Spleen (tissue), 13 donors: ENCODE data around the gene IL20. TPM values are rescaled to one million over a fixed set of nuclear protein-coding genes. Genes with fewer than 3 reads are reported as not detected.

Experiments
- DNase-seq: peaks from one replicate; pipeline ENCODE4 v3.0.0-alpha.2; 2020
- H3K27ac ChIP-seq, 8 donors: fragments of 200-600 bp; sonication (generic) in 7 of 8; 1 replicate in 4 of 8; 2 replicates in 4 of 8; pipeline versions ENCODE4 v1.5.0 to v1.8.0; 2016 to 2021; ENCODE audit warnings: inconsistent platforms in 4 of 8, mild to moderate bottlenecking in 4 of 8, moderate library complexity in 1 of 8
- H3K27me3 ChIP-seq, 7 donors: fragments of 200-600 bp; sonication (generic) in 6 of 7; replicated peaks in 1 of 7; 1 replicate in 4 of 7; 2 replicates in 3 of 7; pipeline versions ENCODE4 v1.5.0 to v1.8.0; 2016 to 2021; ENCODE audit warnings: inconsistent platforms in 3 of 7, mild to moderate bottlenecking in 1 of 7
- H3K36me3 ChIP-seq, 6 donors: fragments of 200-600 bp; sonication (generic) in 5 of 6; 1 replicate in 4 of 6; 2 replicates in 2 of 6; pipeline versions ENCODE4 v1.5.0 to v1.8.0; 2016 to 2021; ENCODE audit warnings: inconsistent platforms in 2 of 6
- H3K4me1 ChIP-seq, 6 donors: fragments of 200-600 bp; sonication (generic) in 5 of 6; 1 replicate in 3 of 6; 2 replicates in 3 of 6; pipeline versions ENCODE4 v1.5.0 to v1.8.0; 2016 to 2021; ENCODE audit warnings: inconsistent platforms in 3 of 6
- H3K4me3 ChIP-seq, 8 donors: fragments of 200-600 bp; sonication (generic) in 7 of 8; 1 replicate in 4 of 8; 2 replicates in 4 of 8; pipeline versions ENCODE4 v1.5.0 to v1.8.0; 2016 to 2021; ENCODE audit warnings: inconsistent platforms in 4 of 8, mild to moderate bottlenecking in 4 of 8, moderate library complexity in 2 of 8
- H3K9me3 ChIP-seq, 8 donors: fragments of 200-600 bp; sonication (generic) in 7 of 8; 1 replicate in 4 of 8; 2 replicates in 4 of 8; pipeline versions ENCODE4 v1.5.0 to v1.8.0; 2016 to 2021; ENCODE audit warnings: inconsistent platforms in 4 of 8
- POLR2A ChIP-seq, 3 donors: fragments of 450-650 bp; IDR thresholded peaks; one replicate each; pipeline ENCODE4 v1.5.1; 2017; ENCODE audit warnings: antibody characterized with exemption in 3 of 3, mild to moderate bottlenecking in 1 of 3
- POLR2AphosphoS5 ChIP-seq, 3 donors: sonication (generic); formaldehyde crosslinking; IDR thresholded peaks; one replicate each; pipeline ENCODE4 v1.5.1; 2017; ENCODE audit warnings: antibody characterized with exemption in 3 of 3
- WGBS, 5 donors: extraction: QIAGEN DNeasy Blood & Tissue Kit in 3 of 5; methylation state at CpG; one replicate each; pipeline versions ENCODE4 v1.1.5 to v1.1.7; 2013 to 2018; 5-methylcytosine and 5-hydroxymethylcytosine counted together
- intact Hi-C: fragments of 100-400 bp; cut with DNase I; formaldehyde crosslinking; loops from one replicate; pipeline ENCODE4 v1.15.0; 2023; ENCODE audit warnings: low total_unique reads
- long read RNA-seq, 2 donors: transcript quantifications; one replicate each; lab custom pipeline, GENCODE V29; 2026
- polyA plus RNA-seq, 3 donors: library from polyadenylated mRNA; stranded (reverse); fragments of 200-250 nt; gene quantifications; one replicate each; pipeline ENCODE4 v1.2.1, GENCODE V29; 2013
- total RNA-seq, 7 donors: library from RNA; depleted of rRNA in 3 of 7; stranded (reverse); fragments of >200 nt in 3 of 7; fragmentation: NEBNext Ultra II Directional in 4 of 7; extraction: Animal tissue kit (Norgen Biotek cat#: 25700) in 4 of 7; gene quantifications; one replicate each; pipeline versions ENCODE4 v1.1.0 to v1.2.1, GENCODE V29; 2016 to 2021
- TF ChIP-seq, protein P1 (sequence below), 11 experiments: fragments of 200-600 bp in 7 of 11; fragments of 450-650 bp in 4 of 11; sonication (generic) in 4 of 11; IDR thresholded peaks in 8 of 11; conservative IDR thresholded peaks in 3 of 11; 1 replicate in 7 of 11; 2 replicates in 4 of 11; pipeline versions ENCODE4 v1.4.0 to v1.8.0; 2016 to 2021; ENCODE audit warnings: antibody characterized with exemption in 11 of 11, inconsistent platforms in 4 of 11, mild to moderate bottlenecking in 1 of 11
- donor health status: healthy with polysubstance abuse.
- donor health status: DM: no; HTN: no; CAD: no; lungs with moderate emphysema.
- donor health status: DM: no; HTN: no; CAD: no.
- donor health status: Bipolar disorder and iron deficiency.
- donor health status: healthy.
- donor health status: DM: no; HTN: no; CAD: no.
- donor health status: DM: yes; HTN: yes; CAD: no.

IL20 gene, protein sequence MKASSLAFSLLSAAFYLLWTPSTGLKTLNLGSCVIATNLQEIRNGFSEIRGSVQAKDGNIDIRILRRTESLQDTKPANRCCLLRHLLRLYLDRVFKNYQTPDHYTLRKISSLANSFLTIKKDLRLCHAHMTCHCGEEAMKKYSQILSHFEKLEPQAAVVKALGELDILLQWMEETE
- total RNA-seq (not detected), polyA plus RNA-seq (not detected)
- long read RNA-seq, donor 1 = 0 reads
- long read RNA-seq, donor 2 = 0 reads

DNA sequence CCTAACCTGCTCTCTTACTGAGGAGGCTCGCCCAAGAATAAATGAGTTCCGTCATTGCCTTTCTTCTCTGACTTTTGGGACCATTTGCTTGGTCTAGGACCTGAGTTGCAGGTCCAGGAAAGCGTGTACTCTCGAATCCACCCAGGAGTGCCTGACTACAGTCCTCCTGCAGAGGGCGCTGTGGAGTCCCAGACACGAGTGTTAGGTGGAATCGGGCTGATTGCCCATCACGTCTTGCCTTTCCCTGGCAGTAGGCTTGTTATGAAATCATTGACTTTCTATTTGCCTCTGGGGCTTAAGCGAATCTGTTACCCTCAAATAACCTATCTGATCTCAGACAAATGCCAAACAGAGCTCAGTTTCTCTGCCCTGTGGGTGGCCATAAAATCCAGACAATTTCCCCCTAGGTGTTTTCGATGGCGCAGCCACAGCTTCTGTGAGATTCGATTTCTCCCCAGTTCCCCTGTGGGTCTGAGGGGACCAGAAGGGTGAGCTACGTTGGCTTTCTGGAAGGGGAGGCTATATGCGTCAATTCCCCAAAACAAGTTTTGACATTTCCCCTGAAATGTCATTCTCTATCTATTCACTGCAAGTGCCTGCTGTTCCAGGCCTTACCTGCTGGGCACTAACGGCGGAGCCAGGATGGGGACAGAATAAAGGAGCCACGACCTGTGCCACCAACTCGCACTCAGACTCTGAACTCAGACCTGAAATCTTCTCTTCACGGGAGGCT is at the start of gene IL20:
Gene IL20, plus strand, starts transcription at position 685 of the 733 bp plus-strand sequence. CDS start 230 bp downstream, outside the sequence.
- peak; percentile 92 for DNase-seq
- Histone ChIP-seq H3K27ac (peak within 1 kb of the TSS in 4 of 8 donors; percentile 39 to 51 (median 46)), H3K4me3 (no peak within 1 kb of the TSS), H3K27me3 (peaks cover 0 to 3% (median 0%) of the 10 kb centered on the region in 7 donors), H3K4me1 (peaks cover 0 to 9% (median 0%) of the 10 kb centered on the region in 6 donors), H3K9me3 (no peaks in the 10 kb centered on the region), H3K36me3 (no peaks in the 10 kb centered on the region)
- intact Hi-C loops = no loop called here
- no peak for TF ChIP-seq POLR2A (IDR thresholded peaks at IDR 0.05)
- TF ChIP-seq, protein P1, sequence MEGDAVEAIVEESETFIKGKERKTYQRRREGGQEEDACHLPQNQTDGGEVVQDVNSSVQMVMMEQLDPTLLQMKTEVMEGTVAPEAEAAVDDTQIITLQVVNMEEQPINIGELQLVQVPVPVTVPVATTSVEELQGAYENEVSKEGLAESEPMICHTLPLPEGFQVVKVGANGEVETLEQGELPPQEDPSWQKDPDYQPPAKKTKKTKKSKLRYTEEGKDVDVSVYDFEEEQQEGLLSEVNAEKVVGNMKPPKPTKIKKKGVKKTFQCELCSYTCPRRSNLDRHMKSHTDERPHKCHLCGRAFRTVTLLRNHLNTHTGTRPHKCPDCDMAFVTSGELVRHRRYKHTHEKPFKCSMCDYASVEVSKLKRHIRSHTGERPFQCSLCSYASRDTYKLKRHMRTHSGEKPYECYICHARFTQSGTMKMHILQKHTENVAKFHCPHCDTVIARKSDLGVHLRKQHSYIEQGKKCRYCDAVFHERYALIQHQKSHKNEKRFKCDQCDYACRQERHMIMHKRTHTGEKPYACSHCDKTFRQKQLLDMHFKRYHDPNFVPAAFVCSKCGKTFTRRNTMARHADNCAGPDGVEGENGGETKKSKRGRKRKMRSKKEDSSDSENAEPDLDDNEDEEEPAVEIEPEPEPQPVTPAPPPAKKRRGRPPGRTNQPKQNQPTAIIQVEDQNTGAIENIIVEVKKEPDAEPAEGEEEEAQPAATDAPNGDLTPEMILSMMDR (IDR thresholded peaks at IDR 0.05 in 8 of 11, conservative IDR thresholded peaks at IDR 0.05 in 3 of 11) = peak; percentile 46 to 89 (median 83)
- TF ChIP-seq POLR2AphosphoS5 (IDR thresholded peaks at IDR 0.05) = peak in 1 of 3 donors; percentile 56
- WGBS, 5 donors = 53 to 58% (median 55%) methylated on average over 19 of the region's 19 CpGs

GRCh38 chr1:206816390-206817287 is 48.8 kb upstream of the IL20 start:
- no peaks in the 10 kb centered on the region for H3K36me3 ChIP-seq
- H3K4me1 ChIP-seq = peaks cover 5 to 59% (median 31%) of the 10 kb centered on the region in 6 donors
- H3K4me3 ChIP-seq = no peak overlapping the region
- WGBS, 5 donors = 53 to 71% (median 64%) methylated on average over 4 of the region's 4 CpGs
- peak overlapping the region in 7 of 8 donors; percentile 15 to 69 (median 49) for H3K27ac ChIP-seq
- intact Hi-C loops = loop anchor here (5.0 kb wide), 1 partner anchor 96 kb away; no protein-coding TSS in a partner anchor
- H3K27me3 ChIP-seq = no peaks in the 10 kb centered on the region
- H3K9me3 ChIP-seq = peaks cover 0 to 15% (median 12%) of the 10 kb centered on the region in 8 donors
- no peak for TF ChIP-seq POLR2AphosphoS5 (IDR thresholded peaks at IDR 0.05)
- TF ChIP-seq, protein P1 (IDR thresholded peaks at IDR 0.05 in 8 of 11, conservative IDR thresholded peaks at IDR 0.05 in 3 of 11) = no peak
- no peak for TF ChIP-seq POLR2A (IDR thresholded peaks at IDR 0.05)
- no peak for DNase-seq

GRCh38 chr1:206821493-206821892 is 43.9 kb upstream of the IL20 start:
- Histone ChIP-seq H3K4me3 (no peak overlapping the region), H3K4me1 (peaks cover 0 to 48% (median 24%) of the 10 kb centered on the region in 6 donors), H3K36me3 (no peaks in the 10 kb centered on the region), H3K27ac (no peak overlapping the region), H3K27me3 (no peaks in the 10 kb centered on the region), H3K9me3 (no peaks in the 10 kb centered on the region)
- no peak for DNase-seq
- 75 to 85% (median 78%) methylated on average over 4 of the region's 4 CpGs for WGBS, 5 donors
- intact Hi-C loops = no loop called here
- TF ChIP-seq, protein P1 (IDR thresholded peaks at IDR 0.05 in 8 of 11, conservative IDR thresholded peaks at IDR 0.05 in 3 of 11) = no peak
- TF ChIP-seq POLR2A (IDR thresholded peaks at IDR 0.05) (no peak), POLR2AphosphoS5 (IDR thresholded peaks at IDR 0.05) (no peak)
